Measurements from ENCODE around the gene PDCD7.
"Not testable (repeated sequence)": the region's sequence is repeated elsewhere in the genome, so short reads cannot be mapped to it uniquely, and the experiment has no call there.

PDCD7 gene

DNA sequence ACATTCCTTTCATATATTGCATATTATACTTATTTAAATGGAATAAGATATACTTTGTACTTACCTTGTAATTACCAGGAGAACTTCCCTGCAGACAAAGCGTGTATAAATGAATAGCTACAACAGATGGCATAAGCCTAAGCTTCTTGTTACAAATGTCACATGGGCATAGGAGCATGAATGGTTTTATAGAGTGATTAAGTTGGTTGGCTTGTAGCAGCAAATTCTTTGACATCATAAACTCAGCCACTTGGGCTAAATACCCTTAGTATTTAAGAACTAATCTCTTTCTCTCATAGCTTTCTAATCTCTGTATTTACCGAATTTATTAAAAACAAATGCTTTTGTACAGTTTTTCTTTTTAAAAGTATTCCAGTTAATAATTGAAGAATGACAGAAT is 18.5 kb downstream of the PDCD7 start, which contains the start of gene UBAP1L:
TSS of gene UBAP1L (minus strand) at position 115 of the 400 bp plus-strand sequence. CDS start 8,985 bp downstream, outside the sequence.
- no peak for DNase-seq

DNA sequence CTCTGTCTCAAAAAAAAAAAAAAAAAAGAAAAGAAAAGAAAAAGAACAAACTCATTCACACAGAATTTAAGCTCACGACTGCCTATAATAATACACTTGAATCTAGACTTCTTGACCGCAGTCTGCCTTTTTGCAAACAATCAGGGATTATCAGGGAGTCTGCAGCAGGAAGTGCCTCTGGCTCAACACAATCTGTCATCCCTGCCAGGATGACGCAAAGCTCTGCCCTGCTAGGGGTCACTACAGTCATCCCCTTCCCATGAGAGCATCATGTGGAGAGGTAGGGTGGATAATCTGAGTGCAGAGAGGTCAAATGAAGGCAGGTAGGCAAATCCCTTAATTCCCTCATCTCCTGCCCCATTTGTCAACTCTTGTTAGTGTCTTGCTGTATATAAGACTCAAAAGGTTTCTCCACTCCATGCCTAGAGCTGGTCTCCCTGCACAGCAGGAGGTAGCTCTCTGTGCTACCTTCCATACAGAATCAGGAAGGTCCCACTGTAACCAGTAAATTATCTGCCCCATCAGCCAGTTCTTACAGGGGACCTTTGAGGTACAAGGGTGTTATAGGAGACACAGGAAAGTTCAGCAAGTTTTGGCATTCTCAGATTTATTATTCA is 22.8 kb downstream of the PDCD7 start:
- DNase-seq, result no peak

DNA sequence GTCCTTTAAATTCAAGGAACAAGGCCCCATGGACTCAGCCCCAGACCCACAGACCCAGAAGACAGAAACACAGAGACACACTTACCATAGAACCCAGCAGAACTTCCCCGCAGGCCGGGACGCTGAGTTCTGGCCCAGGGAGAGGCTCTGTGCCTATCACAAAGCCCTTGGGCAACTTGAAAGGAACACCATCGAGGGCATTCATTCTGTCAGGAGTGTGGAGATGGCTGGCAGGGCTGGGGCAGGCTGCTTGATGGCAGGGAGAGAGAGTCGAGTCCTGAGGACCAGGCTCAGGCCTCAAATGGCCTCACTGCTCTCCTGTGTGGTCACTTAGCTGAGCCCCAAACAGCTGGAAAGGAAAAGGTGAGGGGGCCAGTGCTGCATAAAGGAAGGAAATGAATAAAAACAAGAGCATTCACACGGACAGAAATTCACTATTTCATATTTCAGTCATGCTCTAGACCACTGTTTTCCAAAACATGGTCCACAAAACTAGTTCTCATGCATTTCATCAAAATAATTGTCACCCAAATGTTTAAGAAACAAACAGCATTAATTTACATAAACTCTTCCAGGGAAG is 27.5 kb downstream of the PDCD7 start:
- no peak for DNase-seq

DNA sequence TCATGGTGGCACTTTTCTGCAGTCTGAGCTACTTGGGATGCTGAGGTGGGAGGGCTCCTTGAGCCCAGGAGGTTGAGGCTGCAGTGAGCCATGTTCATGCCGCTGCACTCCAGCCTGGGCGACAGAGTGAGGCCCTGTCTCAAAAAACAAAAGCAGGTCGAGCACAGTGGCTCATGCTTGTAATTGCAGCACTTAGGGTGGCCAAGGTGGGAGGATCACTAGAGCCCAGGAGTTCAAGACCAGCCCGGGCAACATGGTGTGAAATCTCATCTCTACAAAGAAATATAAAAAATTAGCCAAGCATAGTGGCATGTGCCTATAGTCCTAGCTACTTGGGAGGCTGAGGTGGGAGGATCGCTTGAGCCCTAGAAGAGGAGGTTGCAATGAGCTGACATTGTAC is 28.6 kb downstream of the PDCD7 start:
- DNase-seq, result no peak

DNA sequence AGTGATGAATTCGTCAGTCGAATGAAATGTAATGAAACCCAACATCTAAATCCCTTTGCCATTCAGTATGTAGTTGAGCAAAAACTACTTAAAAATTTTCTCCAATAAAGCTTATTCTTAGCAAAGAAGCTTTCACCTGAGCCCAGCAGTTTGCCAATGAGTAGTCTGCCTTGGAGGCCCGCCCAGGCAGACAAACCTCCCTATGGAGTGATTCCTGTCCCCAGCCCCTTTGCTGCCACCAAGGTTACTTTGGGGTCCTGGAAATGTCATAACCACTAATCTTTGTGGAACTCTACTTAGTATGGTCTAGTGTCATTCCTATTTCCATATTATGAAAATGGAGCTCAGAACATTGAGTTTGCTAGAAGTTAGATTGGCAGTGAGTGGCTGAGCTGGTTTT is 30.7 kb downstream of the PDCD7 start:
- DNase-seq, result no peak

DNA sequence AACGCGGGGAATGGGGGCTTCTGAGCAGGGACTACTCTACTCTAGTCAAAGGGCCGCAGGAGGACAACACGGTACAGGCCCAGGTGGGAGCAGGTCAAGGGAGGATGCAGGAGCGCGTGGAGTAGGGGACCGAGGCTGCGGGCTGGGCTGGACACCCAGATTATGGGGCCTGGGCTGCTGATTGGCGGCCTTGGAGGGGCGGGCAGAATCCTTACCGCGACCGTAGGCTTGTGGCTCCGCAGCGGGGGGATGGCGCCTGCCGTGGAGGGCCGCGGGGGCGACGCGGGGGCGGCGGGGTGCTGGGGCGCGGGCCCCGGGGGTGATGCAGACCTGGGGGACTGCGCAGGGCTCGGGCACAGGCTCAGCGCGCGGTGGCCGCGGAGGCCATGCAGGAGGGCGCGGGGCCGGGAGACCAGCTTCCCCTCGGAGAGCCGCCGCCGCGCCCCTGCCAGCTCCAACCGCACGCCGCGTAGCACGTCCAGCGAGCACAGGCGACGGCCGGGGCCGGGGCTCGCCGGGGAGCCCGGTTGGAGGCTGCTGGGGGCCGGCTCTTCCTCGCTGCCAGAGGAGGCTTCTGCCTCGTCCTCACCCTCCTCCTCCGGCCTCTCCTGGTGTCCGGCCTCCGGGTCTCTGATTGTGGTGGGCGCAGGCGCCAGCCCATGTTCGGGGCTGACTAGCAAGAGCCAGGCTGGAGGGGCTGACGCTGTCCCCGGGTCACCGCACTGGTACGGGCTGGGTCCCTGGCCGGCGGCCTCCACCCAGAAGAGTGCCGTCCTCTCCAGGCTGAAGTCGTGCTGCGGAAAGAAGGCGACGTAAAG is 31.5 kb downstream of the PDCD7 start:
- no peak for DNase-seq

DNA sequence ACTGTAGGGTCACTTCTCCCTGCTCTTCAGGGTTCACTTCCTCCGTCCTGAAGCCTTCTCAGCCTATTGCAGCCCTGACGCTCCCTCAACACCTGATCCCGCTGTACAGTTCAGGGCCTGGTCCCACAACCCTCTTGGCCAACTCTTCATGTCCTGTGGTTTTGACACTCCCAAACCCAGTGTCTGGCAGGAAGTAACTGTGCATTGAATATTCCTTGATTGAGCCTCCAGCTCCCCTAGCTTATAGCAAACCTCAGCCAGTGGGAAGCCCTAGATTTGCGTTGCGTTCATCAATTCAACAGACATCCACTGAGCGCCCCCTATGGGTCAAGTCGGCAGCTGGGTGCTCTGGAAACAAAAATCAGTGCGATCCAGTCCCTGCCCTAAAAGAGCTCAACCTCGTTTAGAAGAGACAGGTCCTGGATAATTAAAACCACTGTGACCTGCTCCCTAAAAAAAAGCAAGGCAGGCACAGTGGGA is 32.2 kb downstream of the PDCD7 start:
- no peak for DNase-seq

DNA sequence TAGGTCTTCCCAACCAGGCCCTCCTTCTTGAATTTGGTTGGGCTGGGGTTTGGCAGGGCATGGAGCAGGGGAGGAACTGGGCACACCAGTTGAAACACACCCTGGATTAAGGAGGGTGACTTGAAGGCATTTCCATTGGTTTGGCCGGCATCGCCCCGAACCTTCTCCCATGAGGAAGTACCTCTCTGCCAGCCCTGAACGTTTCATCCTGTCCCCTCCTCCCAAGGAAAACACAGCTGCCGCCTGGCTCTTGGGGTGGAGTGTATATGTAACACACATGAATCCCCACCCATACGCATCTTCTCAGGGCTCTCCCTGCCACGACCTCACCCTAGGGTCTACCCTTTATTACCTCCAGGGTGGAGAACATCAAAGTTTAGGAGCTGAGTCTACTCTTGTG is 33.2 kb downstream of the PDCD7 start:
- no peak for DNase-seq

DNA sequence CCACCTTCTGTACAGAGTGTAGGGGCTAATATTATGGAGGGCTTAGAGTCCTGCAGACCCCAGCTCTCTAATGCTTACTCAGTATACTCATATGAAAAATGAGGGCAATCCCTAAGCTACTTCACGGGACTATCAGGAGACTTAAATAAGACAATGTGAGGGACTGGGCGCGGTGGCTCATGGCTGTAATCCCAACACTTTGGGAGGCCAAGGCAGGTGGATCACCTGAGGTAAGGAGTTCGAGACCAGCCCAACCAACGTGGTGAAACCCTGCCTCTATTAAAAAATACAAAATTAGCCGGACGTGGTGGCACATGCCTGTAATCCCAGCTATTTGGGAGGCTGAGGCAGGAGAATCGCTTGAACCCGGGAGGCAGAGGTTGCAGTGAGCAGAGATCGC is 33.8 kb downstream of the PDCD7 start:
- DNase-seq, result not testable (repeated sequence)

DNA sequence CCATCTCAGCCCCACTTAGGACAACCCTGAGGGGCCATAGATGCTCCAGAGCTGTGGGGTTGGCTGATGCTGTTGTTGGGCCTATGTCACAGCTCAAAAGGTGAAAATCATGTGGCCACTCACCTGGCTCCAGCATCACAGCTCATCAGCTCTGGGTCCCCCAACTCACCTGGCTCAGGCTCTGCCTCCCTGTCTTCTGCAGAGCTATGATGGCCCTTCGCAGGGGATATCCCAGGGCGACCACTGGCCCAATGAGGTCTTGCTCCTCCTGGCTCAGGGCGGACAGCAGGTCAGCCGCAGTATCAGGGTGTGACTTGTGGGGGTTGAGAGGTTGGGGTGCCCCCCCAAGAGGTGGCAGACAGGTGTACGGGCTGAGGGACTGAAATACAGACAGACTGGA is 34.3 kb downstream of the PDCD7 start:
- no peak for DNase-seq

DNA sequence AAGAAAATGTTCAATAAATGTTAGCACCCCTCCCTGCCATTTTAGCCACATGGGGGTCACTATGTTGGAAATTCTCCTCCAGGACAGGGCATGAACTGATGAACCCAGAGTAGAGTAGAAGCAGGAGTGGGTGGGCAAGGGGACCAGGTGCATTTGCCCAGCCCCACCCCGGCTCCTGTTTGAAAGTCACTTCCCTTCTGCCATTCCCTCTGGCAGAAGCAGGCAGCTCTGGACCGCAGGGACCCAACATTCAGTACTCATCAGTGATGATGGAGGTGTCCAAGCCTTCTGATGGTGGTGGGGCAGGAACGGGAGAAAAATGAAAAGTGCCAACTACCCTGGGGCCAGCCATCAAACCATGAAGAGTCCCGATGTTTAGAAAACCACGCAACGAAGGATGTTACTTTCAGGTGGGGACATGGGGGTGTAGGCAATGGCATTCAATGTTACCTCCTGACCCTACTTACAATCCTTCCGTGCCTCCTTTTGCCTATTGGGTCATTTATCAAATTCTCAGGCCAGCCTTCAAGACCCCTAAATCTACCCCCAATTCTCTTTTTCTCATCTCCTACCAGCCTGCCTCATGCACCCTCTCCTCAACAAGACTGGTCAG is 35.9 kb downstream of the PDCD7 start:
- no peak for DNase-seq

DNA sequence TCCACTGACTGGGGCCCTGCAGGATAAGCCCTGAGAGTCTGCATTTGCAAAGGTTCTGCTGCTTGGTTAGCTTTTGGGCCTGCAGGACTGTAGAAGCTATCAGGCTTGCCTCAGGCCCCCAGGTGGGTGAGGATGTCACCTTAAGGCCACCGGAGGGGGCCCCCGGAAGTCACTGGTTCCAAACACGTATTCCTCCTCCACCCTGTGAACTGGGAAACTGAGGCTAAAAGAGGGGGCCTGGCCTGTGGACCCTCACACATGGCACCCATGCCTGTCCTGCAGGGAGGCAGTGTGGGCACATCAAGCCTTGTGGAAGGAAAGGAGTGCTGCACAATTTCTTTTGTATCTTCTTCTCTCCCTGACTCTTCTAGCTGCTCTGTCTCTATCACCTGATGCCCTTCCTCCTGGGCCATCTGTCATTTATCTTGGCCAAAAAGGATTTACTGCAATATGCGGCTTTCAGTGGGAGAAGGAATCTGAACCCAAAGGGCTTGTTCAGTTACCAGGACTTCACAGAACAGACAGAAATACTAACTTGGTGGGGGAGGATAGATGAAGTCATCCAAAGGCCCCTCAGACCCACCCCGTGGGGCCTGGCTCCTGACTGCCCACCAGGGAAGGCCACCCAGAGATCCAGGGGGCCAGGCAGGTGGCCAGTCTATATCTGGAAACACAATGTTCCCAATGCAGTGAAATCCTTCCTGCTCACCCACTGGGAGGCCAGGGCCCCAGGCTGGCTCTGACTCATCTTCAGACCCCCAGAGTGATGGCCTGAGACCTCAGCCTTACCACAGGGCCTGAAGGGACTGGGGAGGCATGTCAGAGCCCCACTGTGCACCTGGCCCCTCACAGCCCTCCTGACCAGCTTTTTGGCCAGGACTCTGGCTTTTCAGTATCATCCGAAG is 36.9 kb downstream of the PDCD7 start:
- no peak for DNase-seq

DNA sequence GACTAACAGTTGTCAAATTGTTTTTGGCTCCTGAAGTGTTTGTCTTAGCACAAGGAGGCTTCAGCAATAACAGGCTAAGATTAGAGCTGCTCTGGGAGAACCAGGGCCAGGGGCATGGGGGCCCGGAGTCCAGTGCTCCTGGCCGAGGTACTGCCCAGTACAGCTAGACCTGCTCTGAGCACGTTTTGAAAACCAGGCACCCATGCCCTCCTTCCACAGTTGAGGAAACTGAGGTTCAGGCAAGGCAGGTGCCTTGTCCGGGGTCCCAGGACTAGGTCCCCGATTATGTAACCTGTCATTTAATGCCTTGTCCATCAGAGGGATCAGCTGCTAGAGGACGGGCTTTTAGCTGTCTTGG is 37.9 kb downstream of the PDCD7 start:
- no peak for DNase-seq

DNA sequence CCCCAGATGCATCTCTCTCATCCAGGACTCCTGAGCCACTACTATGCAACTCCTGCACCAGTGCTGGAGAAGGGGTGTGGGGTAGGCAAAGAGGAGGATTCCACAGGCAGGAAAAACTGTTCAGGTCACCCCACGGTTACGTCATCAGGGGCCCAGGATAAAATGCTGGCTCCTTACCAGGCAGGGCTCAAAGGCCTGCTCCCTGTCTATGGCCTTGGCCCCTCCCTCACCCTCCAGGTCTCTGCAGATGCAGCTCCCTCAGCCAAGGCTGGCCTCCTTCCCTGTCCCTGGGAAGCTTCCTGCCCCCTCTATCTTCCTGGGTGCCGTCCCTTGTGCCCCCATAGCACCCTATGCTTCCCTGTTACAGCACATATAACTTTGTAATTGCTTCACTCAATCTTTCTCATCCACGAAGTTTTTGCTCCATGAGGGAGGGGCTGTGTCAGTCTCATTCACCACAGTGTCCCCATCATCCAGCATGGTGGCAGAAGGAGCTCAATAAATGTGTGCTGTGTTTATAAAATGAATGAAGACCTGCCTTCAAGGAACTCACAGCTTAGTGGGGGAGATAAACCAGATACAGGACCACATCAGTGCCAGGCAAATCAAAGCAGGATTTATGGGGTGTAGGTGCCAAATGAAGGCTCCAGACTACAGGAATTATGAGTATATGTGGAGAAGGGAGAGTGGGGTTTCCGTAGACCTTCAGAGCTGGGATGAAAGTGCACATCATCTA is 38.4 kb downstream of the PDCD7 start:
- DNase-seq, result no peak

DNA sequence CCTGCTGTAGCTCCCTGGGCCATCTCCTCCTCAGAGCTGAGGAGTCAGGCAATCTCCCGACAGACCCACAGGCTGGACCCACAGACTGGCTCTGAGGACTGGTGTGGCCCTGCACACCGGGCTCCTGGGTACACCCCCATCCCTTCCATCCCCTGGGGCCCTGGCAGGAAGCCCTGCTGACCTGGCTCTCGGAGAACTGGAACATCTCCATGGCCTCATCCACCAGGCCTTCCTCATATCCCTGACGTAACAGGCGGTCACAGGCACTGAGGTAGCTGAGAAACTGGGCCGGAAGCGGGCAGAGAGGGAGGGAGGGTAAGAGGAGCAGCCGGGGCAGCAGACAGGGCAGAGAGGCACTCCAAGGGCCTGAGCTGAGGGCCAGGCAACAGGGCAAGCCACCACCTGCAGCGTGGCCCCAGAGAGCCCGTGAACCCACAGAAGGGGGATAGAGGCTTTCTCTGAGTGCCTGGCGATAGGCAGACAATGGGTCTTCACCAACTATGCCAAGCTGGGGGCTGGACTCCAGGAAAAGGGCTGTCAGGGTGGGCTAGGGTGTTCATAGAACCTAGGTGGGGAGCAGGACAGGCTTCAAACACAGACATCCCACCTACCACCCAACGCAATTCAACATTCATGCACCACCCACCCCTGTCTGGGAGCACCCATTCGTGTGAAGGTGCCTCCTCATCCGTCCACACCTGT is 39.2 kb downstream of the PDCD7 start:
- DNase-seq, result no peak

DNA sequence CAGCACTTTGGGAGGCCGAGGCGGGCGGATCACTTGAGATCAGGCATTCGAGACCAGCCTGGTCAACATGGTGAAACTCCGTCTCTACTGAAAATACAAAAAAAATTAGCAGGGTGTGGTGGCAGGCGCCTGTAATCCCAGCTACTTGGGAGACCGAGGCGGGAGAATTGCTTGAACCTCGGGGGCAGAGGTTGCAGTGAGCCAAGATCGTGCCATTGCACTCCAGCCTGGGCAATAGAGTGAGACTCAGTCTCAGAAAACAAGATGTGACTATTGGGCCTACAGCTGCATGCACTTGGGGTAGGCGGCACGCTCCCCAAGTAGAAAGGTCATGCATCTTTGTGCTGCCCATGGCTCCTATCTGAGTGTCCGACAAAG is 39.8 kb downstream of the PDCD7 start:
- DNase-seq, result not testable (repeated sequence)

DNA sequence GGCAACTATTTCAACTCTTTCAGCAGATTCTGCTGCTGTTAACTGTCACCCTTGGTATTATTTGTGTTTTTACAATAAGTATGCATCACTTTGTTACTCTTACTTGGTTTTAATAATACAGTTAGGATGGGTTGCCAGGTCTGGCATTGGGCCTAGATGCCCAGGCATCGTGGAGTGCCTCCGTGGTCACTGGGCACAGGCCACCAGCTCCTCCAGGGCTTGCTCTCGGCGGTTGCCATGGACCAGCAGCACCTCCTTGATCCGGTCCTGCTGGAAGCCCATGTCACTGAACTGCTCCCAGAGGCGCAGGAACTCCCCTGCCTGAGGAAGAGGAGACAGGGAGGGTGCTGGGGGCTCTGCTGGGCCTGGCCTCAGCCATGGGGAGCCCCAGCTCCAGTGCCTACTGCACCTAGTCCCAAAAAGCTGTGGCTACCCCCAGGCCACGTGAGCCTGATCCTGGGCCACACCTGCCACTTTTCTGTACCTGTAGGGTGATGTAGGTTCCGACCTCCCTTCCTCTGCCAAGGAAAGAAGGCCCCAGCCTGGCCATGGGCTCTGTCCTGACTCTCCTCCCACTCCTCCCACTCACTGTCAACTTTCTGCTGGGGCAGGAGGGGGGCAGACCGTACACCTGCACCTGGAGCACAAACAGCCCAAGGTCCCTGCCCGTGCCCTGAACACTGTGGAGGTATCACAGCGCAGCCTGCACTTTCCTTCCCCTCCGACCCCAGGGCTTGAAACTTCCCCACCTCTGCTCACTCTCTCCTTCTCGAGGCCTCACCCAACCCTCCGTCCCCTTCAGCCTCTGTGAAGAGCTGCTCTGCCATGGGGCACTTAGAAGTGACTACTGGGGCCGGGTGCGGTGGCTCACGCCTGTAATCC is 40.5 kb downstream of the PDCD7 start:
- DNase-seq, result no peak

DNA sequence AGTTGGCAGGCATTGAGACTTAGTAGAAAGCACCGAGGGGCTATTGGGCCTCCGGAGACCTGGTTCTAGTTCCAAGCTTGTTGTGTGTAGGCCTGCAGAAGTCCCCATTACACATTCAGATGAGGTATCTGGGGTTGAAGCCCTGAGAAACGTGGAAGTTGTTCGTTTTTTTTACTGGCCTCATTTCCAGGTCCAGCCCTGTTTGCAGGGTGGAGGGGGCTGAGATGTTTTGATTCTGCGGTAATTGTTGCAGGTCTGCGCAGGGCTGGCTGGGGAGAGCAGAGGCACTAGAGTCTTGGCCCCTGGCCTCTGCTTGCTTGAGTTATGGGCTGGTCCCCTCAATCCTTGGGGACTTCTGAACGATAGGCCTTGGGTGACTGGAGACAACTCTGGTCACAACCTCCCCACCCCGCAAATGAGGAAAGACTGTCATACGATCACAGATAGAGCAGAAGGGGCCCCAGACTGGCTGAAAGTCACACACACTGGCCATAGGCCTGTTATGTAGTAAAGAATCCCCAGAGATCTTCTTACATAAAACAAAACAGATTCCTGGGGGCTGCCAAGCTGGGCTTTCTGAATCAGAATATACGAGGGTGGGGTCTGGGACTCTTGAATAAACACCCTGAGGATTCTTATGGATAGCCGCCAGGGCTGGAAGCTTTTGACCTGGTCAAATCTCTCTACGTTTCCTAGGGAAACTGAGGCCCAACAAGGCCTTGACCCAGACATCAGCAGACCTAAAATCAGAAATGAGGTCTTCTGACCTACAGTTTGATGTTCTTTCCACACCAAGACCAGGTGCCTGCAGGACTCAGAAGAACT is 41.5 kb downstream of the PDCD7 start:
- no peak for DNase-seq

DNA sequence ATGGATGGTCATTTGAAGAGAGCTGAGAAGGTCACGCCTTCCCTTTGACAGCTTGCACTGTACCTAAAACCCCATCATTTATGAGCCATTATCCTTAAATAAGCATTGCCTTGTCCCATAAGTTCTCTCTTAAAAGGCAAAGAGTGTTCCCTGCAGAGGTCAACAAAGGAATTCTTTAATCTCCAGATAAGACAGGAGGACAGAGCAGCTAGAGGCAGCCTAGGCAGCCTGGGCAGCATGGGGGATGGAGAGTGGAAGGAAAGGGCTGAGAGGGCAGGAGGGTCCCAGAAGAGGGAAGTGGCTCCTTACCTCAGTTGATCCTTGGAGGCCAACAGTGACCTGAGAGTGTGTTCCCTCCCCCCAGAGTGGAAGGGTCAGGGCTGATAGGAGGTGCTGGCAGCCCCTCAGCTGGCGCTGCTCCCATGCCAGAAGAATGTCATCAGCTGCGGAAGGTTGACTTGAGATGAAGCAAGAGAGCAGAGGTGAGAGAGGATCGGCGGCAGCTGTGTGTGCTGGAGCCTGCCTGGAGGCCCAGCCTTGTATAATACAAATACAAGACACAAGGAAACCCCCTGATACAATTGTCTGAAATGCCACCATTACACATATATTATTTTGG is 44.3 kb downstream of the PDCD7 start:
- no peak for DNase-seq
